Activated CD8-positive, alpha-beta memory T cell treated with anti-CD3 and anti-CD28 coated beads for 36 hours (primary cell): Measurements from ENCODE around the gene LRBA. TPM values are rescaled to one million over a fixed set of nuclear protein-coding genes. Genes with fewer than 3 reads are reported as not detected.
"Not testable (repeated sequence)": the region's sequence is repeated elsewhere in the genome, so short reads cannot be mapped to it uniquely, and the experiment has no call there.

Source experiments
- CTCF ChIA-PET: fragments of 350-600 bp; sonication (Branson Sonifier 250); formaldehyde crosslinking; loops from one replicate; lab custom pipeline; 2021; ENCODE audit warnings: antibody characterized with exemption; lab: Charles Lee
- POLR2A ChIA-PET: fragments of 350-600 bp; sonication (Branson Sonifier 250); formaldehyde crosslinking; loops from one replicate; lab custom pipeline; 2021; ENCODE audit warnings: antibody characterized with exemption; lab: Charles Lee
- total RNA-seq, 2 experiments: library from RNA; stranded (reverse); gene quantifications; one replicate each; pipeline ENCODE4 v1.2.3, GENCODE V29; 2021

LRBA gene
- total RNA-seq, 2 experiments from 2014 or later = 62.2 to 64.8 TPM

DNA sequence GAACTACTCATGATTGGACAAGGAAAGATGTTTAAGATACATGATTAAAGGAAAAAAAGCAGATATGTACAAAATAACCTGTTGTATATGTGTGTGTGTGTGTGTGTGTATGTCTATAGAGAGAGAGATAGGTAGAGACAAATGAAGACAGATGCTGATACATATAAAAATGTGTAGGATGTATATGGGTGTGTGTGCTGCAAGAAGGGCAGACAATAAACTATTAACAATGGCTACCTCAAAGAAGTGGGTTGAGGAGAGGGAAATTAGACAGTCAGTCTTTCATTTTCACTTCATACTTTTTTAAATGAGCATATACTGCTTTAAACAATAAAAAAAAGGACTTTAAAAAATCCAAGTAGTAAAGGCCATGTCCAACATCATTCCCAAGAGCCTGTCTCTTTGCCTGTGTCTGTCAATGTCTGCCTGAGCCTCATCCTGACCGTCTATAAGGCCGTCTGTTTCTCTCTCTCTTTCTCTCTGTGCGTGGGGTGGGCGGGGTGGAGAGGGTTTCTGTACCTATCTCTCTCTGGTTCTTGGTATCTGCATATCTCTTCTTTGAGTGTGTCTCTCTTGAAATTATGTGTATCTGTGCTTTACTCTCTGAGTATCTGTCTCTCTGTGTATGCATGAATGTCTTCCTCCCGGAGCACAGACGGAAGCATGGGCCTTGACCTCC, 62.8 kb downstream of the LRBA start:
- POLR2A ChIA-PET = no interaction called here

DNA sequence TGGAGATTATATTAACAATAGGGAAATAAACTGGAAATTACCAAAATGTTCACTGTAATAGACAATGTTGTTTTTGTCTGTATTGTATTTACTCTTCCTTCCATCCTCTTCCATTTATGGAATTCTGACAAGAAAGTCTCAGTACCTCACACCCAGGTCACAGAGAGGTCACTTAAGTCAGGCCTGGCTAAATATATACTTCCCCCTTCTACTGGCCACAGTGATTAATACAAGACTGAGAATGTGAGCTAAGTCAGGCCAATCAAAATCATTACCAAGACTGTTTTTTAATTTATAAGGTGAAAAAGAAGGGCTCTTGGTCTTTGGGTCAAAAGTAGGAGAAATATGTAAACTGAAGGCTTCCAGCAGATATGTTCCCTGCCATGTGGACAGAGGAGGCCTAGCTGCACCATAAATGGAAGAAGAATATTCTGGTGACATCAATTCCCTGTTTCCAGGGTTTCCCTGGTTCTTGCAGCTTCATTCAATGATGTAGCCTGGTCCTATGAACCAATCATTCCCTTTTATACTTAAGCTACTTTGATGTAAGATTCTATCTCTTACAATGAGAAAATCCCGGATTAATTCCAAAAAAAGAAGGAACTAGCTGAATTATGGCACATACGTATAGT, 64.3 kb downstream of the LRBA start:
- POLR2A ChIA-PET = no interaction called here
- CTCF ChIA-PET = no interaction called here

More for the DNA sequence above, 62.8 kb downstream of the LRBA start:
- CTCF ChIA-PET = no interaction called here

DNA sequence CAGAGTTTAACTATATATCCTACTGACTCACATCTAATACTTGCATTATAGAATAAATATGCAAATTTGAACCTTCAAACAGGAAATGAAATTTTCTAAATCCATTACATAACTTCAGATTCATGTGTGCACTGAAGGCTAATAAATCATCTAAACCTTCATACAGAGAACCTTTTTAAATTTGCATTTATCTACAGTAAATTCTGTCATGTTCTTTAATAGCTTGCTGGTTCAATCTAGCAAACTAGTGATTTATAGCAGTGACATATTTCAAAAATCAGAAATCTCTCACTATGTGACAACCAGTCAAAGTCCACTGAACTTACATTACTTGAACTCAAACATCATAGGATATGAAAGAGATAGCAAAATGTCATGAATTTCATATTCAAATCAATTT, 65.1 kb downstream of the LRBA start:
- ChIA-PET CTCF (no interaction called here), POLR2A (no interaction called here)

DNA sequence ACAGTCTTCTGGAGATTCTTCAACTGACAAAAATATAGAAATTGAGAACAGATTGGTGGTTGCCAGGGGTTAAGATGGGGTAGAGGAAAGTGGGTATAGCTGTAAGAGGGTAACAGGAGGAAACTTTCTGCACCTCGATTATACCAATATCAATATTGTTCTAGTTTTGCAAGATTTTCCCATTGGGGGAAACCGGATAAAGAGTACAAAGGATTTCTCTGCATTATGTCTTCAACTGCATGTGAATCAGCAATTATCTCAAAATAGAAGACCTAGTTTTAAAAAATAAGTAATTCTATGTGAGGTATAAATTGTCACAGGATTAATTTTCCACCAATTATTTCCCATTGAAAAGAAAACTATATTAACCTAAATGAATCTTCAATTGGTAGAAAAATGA, 65.7 kb downstream of the LRBA start:
- ChIA-PET POLR2A (no interaction called here), CTCF (no interaction called here)

DNA sequence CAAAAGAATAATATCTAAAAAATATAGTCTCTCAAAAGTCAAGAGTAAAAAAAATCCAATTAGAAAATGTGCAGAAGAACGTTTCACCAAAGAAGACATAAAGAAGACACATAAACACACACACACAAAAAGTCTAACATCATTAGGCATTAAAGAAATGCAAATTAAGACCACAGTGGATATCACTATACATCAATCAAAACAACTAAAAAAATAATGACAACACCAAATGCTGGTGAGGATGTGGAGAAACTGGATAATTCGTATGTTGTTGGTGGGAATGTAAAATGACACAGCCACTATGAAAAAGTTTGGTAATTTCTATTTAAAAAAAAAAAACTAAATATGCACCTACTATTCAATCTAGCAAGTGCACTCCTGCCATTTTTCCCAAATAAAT, 66.4 kb downstream of the LRBA start:
- ChIA-PET CTCF (no interaction called here), POLR2A (no interaction called here)

DNA sequence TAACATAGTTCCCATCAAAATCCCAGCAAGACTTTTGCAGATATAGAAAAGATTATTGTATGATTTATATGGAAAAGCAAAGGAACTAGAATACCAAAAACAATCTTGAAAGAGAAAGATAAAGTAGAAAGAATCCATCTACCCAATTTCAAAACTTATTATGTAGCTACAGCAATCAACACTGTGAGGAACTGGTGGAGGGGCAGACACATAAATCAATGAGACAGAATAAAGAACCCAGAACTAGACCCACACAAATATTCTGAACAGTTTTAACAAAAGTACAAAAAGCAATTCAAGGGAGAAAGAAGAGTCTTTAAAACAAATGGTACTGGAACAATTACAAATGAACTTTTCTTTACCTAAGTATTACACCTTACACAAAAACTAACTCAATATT, 67.0 kb downstream of the LRBA start:
- ChIA-PET CTCF (no interaction called here), POLR2A (no interaction called here)

DNA sequence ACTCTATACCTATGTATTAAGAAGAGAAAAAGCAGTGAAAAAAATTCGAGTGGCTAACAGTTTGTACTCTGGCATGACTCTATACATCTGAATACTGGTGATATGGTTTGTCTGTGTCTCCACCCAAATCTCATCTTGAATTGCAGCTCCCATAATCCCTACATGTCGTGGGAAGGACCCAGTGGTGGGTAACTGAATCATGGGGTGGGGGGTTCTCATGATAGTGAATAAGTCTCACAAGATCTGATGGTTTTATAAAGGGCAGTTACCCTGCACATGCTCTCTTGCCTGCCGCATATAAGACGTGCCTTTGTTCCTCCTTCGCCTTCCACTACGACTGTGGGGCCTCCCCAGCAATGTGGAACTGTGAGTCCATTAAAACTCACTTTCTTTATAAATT, 70.4 kb downstream of the LRBA start:
- POLR2A ChIA-PET = no interaction called here
- CTCF ChIA-PET = interaction anchor here (1.0 to 1.3 kb wide), 2 partner anchors 16 to 72 kb away, joined by 3 to 4 read pairs; no protein-coding TSS in a partner anchor

DNA sequence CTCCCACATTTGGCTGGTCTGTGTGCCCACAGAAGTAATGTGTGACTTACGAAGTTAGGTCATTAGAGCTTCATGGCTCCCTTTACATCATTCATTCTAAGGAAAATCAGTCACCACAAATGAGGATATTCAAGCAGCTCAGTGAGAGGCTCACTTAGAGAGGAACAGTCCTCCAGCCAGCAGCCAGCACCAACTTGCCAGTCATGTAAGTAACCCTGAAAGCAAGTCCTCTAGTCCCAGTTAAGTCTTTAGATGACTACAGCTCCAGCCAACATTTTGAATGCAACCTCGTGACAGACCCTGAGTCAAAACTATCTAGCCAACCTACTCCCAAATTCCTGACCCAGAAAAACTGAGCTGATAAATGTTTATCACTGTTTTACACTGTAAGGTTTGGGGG, 71.3 kb downstream of the LRBA start:
- ChIA-PET CTCF (interaction anchor here (1.0 to 1.3 kb wide), 2 partner anchors 16 to 73 kb away, joined by 3 to 4 read pairs; no protein-coding TSS in a partner anchor), POLR2A (no interaction called here)

DNA sequence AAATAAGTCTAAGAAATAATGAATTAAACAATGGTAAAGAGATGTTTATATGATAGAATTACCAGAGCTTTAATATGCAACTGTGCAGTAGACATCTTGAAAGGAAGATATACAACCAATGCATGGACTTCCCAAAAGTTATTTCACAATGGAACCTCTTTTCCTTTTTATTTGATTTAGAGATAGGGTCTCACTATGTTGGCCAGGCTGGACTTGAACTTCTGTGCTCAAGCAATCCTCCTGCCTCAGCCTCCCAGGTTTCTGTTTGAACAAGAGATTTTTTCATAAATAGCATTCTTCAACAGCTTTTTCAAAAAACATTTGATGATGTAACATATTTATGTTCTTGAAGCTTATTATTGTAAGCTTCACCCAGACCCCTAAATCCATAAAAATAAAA, 72.0 kb downstream of the LRBA start:
- POLR2A ChIA-PET = no interaction called here

DNA sequence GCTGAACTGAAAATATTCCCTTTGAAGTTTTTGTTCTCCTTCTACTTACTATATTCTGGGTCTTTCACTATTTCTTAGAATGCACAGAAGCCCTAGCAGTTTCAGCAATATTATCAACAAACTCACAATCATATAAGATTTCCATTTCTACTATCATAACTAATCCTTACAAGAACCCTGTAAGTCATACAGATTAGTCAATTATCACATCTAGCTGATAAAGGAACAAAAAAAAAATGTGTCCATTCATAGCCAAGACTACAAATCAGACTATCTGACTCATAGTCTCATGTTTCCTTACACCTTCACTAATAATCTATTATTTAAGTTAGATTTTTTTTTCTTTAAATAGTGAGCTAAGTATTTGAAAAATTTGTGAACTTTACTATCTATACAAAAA, 72.5 kb downstream of the LRBA start:
- CTCF ChIA-PET = interaction anchor here (0.5 to 1.0 kb wide), 2 partner anchors 18 to 23 kb away, joined by 3 read pairs; no protein-coding TSS in a partner anchor
- POLR2A ChIA-PET = no interaction called here

More for the DNA sequence above, 72.0 kb downstream of the LRBA start:
- CTCF ChIA-PET = interaction anchor here (0.5 to 1.0 kb wide), 2 partner anchors 18 to 24 kb away, joined by 3 read pairs; no protein-coding TSS in a partner anchor

DNA sequence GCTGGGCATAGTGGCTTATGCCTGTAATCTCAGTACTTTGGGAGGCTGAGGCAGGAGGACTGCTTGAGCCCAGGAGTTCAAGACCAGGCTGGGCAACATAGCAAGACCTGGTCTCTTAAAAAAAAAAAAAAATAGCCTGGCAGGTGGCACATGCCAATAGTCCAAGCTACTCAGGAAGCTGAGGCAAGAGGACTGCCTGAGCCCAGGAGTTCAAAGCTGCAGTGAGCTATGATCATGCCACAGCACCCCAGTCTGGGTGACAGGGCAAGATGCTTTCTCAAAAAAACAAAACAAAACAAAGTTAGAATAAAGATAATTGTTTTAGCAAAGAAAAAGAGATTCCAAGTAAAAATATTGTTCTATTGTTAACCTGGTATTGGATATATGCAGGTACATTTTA, 75.0 kb downstream of the LRBA start:
- POLR2A ChIA-PET = no interaction called here

DNA sequence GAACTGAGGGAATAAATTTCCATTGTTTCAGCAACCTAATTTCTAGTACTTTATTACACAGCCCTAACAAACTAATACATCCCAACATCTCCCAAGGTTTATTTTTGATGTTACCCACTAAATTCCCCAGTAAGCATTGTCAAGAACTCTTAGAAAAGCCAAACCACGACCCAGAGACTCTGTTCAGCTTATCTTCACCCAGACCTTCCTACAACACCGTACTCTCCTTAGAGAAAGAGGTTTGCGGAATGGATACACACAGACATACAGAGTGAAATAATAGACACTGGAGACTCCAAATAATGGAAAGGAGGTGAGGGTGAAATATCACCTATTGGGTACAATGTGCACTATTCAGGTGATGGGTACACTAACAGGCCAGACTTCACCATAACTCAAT, 75.6 kb downstream of the LRBA start:
- POLR2A ChIA-PET = no interaction called here
- CTCF ChIA-PET = no interaction called here

More for the DNA sequence above, 75.0 kb downstream of the LRBA start:
- CTCF ChIA-PET = no interaction called here

DNA sequence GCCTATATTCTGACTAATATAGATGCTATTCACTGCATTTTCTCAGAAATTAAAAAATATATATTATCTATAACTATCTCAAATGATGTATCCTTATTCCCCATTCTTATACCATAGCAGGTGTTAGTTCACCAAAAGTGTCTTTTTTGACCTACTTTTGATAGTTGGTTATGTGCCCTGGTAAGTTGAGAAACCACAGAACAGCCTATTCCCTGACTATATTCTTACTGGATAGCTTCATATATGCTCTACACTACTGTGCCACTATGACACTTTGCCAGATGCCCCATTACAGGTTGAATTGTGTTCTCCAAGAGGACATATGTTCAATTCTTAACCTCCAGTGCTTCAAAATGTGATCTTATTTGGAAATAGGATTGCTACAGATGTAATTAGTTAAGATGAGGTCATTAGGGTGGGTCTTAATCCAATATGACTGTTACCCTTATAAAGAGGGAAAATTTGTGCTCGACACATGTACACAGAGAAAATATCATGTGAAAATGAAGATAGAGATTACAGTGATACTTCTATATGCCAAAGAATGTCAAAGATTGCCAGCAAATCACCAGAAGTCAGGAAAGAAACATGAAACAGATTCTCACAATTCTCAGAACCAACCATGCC, 76.1 kb downstream of the LRBA start:
- ChIA-PET CTCF (no interaction called here), POLR2A (no interaction called here)

DNA sequence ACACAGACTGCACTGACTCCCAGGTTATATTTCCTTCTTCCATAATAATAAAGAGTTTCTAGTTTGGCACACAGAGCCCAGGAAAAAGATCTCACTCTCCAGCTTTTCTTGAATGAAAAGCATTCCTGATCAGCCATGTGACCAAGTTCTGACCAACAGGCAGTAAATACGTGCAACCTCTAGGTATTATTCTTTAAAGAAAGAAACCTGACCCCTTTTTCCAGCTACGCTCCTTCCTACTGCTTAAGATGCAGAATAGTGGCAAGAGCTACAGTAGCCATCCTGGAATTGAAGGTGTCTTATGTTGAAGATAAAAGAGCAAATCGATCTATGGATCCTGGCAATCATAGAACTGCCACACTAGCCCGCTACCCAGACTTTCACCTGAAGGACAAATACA, 76.7 kb downstream of the LRBA start:
- POLR2A ChIA-PET = no interaction called here
- CTCF ChIA-PET = no interaction called here

DNA sequence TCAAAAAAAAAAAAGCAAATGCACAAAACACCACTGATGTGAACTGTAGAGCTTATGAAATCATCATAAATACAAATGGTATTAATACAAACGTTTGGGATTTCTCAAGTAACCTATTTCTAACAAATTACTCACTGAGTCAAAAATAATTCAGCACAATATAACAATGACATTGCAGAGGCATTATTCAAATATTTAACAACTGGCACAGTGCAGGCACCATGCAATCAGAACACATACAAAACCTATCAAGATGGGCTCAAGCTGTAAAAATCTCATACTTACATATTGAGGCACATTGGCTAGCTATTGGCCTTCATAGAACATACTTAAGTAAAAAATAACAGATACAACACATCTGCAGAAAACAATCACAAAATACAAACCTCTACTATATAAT, 81.1 kb downstream of the LRBA start:
- ChIA-PET POLR2A (no interaction called here), CTCF (no interaction called here)

DNA sequence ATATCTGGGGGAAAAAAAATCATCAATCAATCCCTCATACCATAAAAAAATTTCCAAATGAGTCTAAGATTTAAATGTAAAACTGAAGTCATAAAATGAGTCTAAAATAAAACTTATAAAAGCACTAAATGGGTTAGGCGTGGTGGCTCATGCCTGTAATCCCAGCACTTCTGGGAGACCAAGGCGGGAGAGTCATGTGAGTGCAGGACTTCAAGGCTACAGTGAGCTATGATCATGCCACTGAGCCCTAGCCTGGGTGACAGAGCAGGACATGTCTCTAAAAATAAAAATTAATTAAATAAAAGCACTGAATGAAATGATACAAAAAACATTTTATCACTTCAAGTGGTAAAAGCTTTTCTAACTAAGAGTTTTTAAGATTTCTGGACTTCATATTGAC, 83.3 kb downstream of the LRBA start:
- CTCF ChIA-PET = no interaction called here
- POLR2A ChIA-PET = no interaction called here

DNA sequence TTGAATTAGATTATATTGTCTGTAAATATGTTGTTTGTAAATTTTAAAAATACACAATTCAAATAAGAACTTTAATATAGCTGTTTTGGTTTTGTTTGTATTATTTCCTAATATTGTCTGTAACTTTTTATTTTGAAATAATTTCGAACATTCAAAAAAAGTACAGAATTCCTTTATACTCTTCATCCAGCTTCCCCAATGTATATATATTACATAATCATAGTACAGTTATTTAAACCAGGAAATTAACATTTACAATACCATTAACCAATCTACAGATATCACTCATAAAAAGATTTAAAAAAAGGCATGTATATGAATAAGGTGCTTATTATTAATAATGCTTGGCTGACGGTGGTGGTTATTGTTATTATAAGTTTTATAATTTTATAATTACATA, 84.1 kb downstream of the LRBA start:
- CTCF ChIA-PET = no interaction called here

DNA sequence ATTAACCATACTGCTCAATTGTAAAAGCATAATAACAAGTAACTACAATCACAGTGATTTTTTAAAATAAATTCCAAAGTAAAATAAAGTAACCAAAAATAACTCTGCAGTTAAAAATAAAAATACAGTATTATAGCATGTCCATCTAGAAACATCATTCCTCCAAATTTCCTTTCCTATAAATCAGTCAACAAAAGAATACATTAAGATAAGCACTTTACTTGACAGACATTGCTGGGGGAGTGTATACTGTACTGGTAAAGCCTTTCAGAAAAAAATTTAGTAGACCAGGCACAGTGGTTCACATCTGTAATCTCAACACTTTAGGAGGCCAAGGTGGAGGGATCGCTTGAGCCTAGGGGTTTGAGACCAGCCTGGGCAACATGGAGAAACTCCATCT, 91.1 kb downstream of the LRBA start:
- CTCF ChIA-PET = no interaction called here
- POLR2A ChIA-PET = no interaction called here

More for the DNA sequence above, 84.1 kb downstream of the LRBA start:
- POLR2A ChIA-PET = no interaction called here

DNA sequence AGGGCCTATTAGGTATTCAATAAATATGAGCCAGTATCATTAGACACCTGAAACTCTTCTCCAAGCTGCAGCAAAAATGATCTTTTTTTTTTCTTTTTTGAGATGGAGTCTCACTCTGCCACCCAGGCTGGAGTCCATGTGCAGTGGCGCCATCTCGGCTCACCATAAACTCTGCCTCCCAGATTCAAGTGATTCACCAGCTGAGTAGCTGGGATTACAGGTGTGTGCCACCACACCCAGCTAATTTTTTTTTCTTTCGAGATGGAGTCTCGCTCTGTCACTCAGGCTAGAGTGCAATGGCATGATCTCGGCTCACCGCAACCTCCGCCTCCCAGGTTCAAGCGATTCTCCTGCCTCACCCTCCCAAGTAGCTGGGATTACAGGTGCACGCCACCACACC, 93.6 kb downstream of the LRBA start:
- POLR2A ChIA-PET, CTCF ChIA-PET: not testable (repeated sequence)

DNA sequence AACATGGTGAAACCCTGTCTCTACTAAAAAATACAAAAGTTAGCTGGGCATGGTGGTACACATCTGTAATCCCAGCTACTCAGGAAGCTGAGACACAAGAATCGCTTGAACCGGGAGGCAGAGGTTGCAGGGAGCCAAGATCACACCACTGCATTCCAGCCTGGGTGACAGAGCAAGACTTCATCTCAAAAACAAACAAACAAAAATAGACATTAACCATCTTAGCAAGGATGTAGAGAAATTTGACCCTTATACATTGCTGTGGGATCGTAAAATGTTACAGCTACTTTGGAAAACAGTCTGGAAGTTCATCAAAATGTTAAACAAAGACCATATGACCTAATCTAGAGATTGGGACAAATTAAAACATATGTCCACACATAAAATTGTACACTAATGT, 96.5 kb downstream of the LRBA start:
- POLR2A ChIA-PET, CTCF ChIA-PET: not testable (repeated sequence)

DNA sequence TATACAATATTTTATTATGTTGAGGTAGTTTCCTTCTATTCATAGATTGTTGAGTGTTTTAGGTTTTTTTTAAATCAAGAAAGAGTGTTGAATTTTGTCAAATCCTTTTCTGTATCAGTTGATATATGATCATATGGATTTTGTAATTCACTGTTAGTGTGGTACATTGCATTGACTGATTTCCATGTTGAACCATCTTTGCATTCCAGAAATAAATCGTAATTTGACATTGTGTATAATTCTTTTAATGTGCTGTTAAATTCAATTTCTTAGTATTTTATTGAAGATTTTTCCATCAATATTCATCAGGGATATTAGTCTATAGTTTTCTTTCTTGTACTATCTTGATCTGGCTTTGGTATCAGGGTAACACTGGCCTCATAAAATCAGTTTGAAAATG, 103.8 kb downstream of the LRBA start:
- ChIA-PET POLR2A (no interaction called here), CTCF (no interaction called here)
